HEK293 (cell line): ENCODE data around the gene NBPF3.

Experiments
- CTCF ChIA-PET: fragments of 350-600 bp; formaldehyde crosslinking; extraction: SDS; loops from one replicate; lab custom pipeline; 2021; ENCODE audit warnings: antibody characterized with exemption; lab: Yijun Ruan, JAX
- POLR2A ChIA-PET: fragments of 300-600 bp; formaldehyde crosslinking; extraction: SDS; loops from one replicate; lab custom pipeline; 2020; ENCODE audit warnings: antibody characterized with exemption, inconsistent platforms; lab: Yijun Ruan, JAX
- H3K27ac ChIP-seq: fragments of 200-500 bp; sonication (Bioruptor generic); 2 replicates; pipeline ENCODE4 v1.5.1; 2014; ENCODE audit warnings: low read depth, low read length, control low read depth, inconsistent platforms; ENCODE audit errors: extremely low read depth
- H3K36me3 ChIP-seq, 2 experiments: fragments of 200-500 bp in 1 of 2; sonication (Bioruptor generic) in 1 of 2; 1 replicate in 1 of 2; 2 replicates in 1 of 2; pipeline ENCODE4 v1.5.1; 2014 to 2017; ENCODE audit warnings: inconsistent platforms in 2 of 2, low read length in 2 of 2; ENCODE audit not compliant: control insufficient read depth in 2 of 2, insufficient read depth in 1 of 2
- H3K4me1 ChIP-seq: fragments of 200-500 bp; sonication (Bioruptor generic); 2 replicates; pipeline ENCODE4 v1.5.1; 2014; ENCODE audit warnings: mild to moderate bottlenecking, low read length, inconsistent platforms; ENCODE audit not compliant: control insufficient read depth, insufficient read depth
- H3K4me3 ChIP-seq: 2 replicates; pipeline ENCODE4 v1.5.1; 2011; ENCODE audit warnings: low read depth, mild to moderate bottlenecking, control low read depth, low read length, moderate library complexity
- H3K9me3 ChIP-seq: fragments of 200-500 bp; sonication (Bioruptor generic); 2 replicates; pipeline ENCODE4 v1.5.1; 2014; ENCODE audit warnings: low read depth, low read length, inconsistent platforms; ENCODE audit not compliant: control insufficient read depth, insufficient read depth
- BCL11A ChIP-seq: fragments of 450-650 bp; formaldehyde crosslinking; IDR thresholded peaks from 2 replicates; pipeline ENCODE4 v1.5.1; 2016; ENCODE audit warnings: low read depth, missing biosample characterization, missing genetic modification characterization
- HOXC10 ChIP-seq: sonication (generic); formaldehyde crosslinking; IDR thresholded peaks from 2 replicates; pipeline ENCODE4 v1.8.1; 2023; ENCODE audit warnings: mild to moderate bottlenecking, missing genetic modification reagents
- SCRT1 ChIP-seq: fragments of 450-650 bp; formaldehyde crosslinking; IDR thresholded peaks from 2 replicates; pipeline ENCODE4 v1.5.1; 2016; ENCODE audit warnings: missing biosample characterization, missing genetic modification characterization, borderline replicate concordance
- ZBTB26 ChIP-seq: fragments of 450-650 bp; formaldehyde crosslinking; optimal IDR thresholded peaks from 2 replicates; pipeline ENCODE3; 2016; ENCODE audit warnings: missing biosample characterization, mild to moderate bottlenecking, missing genetic modification characterization
- ZEB2 ChIP-seq: fragments of 450-650 bp; formaldehyde crosslinking; IDR thresholded peaks from 2 replicates; pipeline ENCODE4 v1.5.1; 2016; ENCODE audit warnings: missing biosample characterization, missing genetic modification characterization
- ZNF16 ChIP-seq: fragments of 450-650 bp; formaldehyde crosslinking; IDR thresholded peaks from 2 replicates; pipeline ENCODE4 v1.5.1; 2016; ENCODE audit warnings: low read depth, missing biosample characterization, missing genetic modification characterization
- ZNF23 ChIP-seq: fragments of 450-650 bp; formaldehyde crosslinking; IDR thresholded peaks from 2 replicates; pipeline ENCODE4 v1.5.1; 2016; ENCODE audit warnings: missing biosample characterization, missing genetic modification characterization, borderline replicate concordance
- ZNF311 ChIP-seq: fragments of 450-650 bp; formaldehyde crosslinking; IDR thresholded peaks from 2 replicates; pipeline ENCODE4 v1.5.1; 2017; ENCODE audit warnings: missing biosample characterization, missing genetic modification characterization, borderline replicate concordance
- ZNF404 ChIP-seq: fragments of 450-650 bp; formaldehyde crosslinking; IDR thresholded peaks from 2 replicates; pipeline ENCODE4 v1.5.1; 2017; ENCODE audit warnings: missing biosample characterization, missing genetic modification characterization
- ZNF514 ChIP-seq: fragments of 450-650 bp; formaldehyde crosslinking; IDR thresholded peaks from 2 replicates; pipeline ENCODE4 v1.5.1; 2016; ENCODE audit warnings: missing biosample characterization, missing genetic modification characterization
- ZNF585B ChIP-seq: fragments of 450-650 bp; formaldehyde crosslinking; IDR thresholded peaks from 2 replicates; pipeline ENCODE4 v1.5.1; 2016; ENCODE audit warnings: missing biosample characterization, missing genetic modification characterization
- ZNF600 ChIP-seq: fragments of 450-650 bp; formaldehyde crosslinking; IDR thresholded peaks from 2 replicates; pipeline ENCODE4 v1.5.1; 2016; ENCODE audit warnings: missing biosample characterization, missing genetic modification characterization
- ZNF621 ChIP-seq: fragments of 450-650 bp; formaldehyde crosslinking; IDR thresholded peaks from 2 replicates; pipeline ENCODE4 v1.5.1; 2017; ENCODE audit warnings: missing biosample characterization, missing genetic modification characterization
- ZNF660 ChIP-seq: fragments of 450-650 bp; IDR thresholded peaks from 2 replicates; pipeline ENCODE4 v1.5.1; 2018; ENCODE audit warnings: missing biosample characterization, mild to moderate bottlenecking, missing genetic modification characterization
- ZNF692 ChIP-seq: fragments of 450-650 bp; formaldehyde crosslinking; IDR thresholded peaks from 2 replicates; pipeline ENCODE4 v1.5.1; 2016; ENCODE audit warnings: missing biosample characterization, missing genetic modification characterization
- ZSCAN18 ChIP-seq: fragments of 450-650 bp; formaldehyde crosslinking; IDR thresholded peaks from 2 replicates; pipeline ENCODE4 v1.5.1; 2016; ENCODE audit warnings: missing biosample characterization, missing genetic modification characterization

The NBPF3 gene

GRCh38 chr1:21514245-21514644, 74.3 kb downstream of the NBPF3 start:
- no peak overlapping the region for H3K4me3 ChIP-seq
- POLR2A ChIA-PET = no interaction called here
- CTCF ChIA-PET = interaction anchor here (0.6 to 1.1 kb wide), 2 partner anchors 142 to 449 kb away, joined by 3 to 5 read pairs; no protein-coding TSS in a partner anchor
- no peaks in the 10 kb centered on the region for H3K9me3 ChIP-seq
- H3K36me3 ChIP-seq = no peaks in the 10 kb centered on the region
- no peak for TF ChIP-seq ZBTB26 (tag by site-specific recombination)
- peak; percentile 46 for TF ChIP-seq ZNF600 (tag by site-specific recombination)
- TF ChIP-seq, all 188 proteins: peak for 1
- Histone ChIP-seq H3K27ac (no peak overlapping the region), H3K4me1 (no peaks in the 10 kb centered on the region)

- Histone ChIP-seq H3K27ac (no peak overlapping the region), H3K36me3 (no peaks in the 10 kb centered on the region), H3K4me3 (no peak overlapping the region), H3K4me1 (no peaks in the 10 kb centered on the region), H3K9me3 (no peaks in the 10 kb centered on the region)
- no peak for TF ChIP-seq ZNF692 (tag by site-specific recombination)
- no peak for TF ChIP-seq ZNF16 (tag by site-specific recombination)
- TF ChIP-seq ZBTB26 (tag by site-specific recombination) = no peak
- TF ChIP-seq ZEB2 = no peak
- TF ChIP-seq ZNF23 = no peak
- no peak for TF ChIP-seq ZSCAN18 (tag by site-specific recombination)
- TF ChIP-seq BCL11A (tag by site-specific recombination) = no peak
- no peak for TF ChIP-seq ZNF621 (tag by site-specific recombination)
- TF ChIP-seq SCRT1 (tag by site-specific recombination) = no peak
- TF ChIP-seq ZNF514 = no peak
- TF ChIP-seq ZNF311 (tag by site-specific recombination) = no peak
- TF ChIP-seq ZNF585B (tag by site-specific recombination) = no peak
- no peak for TF ChIP-seq HOXC10
- no peak for TF ChIP-seq ZNF660
- no peak for TF ChIP-seq ZNF404 (tag by site-specific recombination)
- ChIA-PET POLR2A (no interaction called here), CTCF (interaction anchor here (0.7 kb wide), 1 partner anchor 26 kb away, joined by 4 read pairs; no protein-coding TSS in a partner anchor)
These were observed 77.2 kb downstream of the NBPF3 start for GRCh38 chr1:21517161-21517589.
